HepG2 (cell line): ENCODE measurements around the gene C19orf18. TPM values are rescaled to one million over a fixed set of nuclear protein-coding genes. Genes with fewer than 3 reads are reported as not detected.
A peak's percentile ranks its signal among the peaks of the same experiment; 100 is the strongest.

Experiments used
- FOSL1 ChIP-seq: sonication (generic); formaldehyde crosslinking; IDR thresholded peaks from 2 replicates; pipeline ENCODE4 v1.9.0; 2021; ENCODE audit warnings: missing genetic modification reagents, borderline replicate concordance
- HIVEP1 ChIP-seq: sonication (generic); formaldehyde crosslinking; IDR thresholded peaks from 2 replicates; pipeline ENCODE4 v1.4.0; 2020; ENCODE audit warnings: mild to moderate bottlenecking, missing genetic modification reagents
- KLF6 ChIP-seq: IDR thresholded peaks from 2 replicates; pipeline ENCODE4 v1.8.0; 2016; ENCODE audit warnings: missing biosample characterization, missing genetic modification reagents
- MTF1 ChIP-seq: sonication (generic); formaldehyde crosslinking; IDR thresholded peaks from 2 replicates; pipeline ENCODE4 v1.5.0; 2020; ENCODE audit warnings: missing genetic modification reagents
- NKX3-1 ChIP-seq: sonication (generic); formaldehyde crosslinking; IDR thresholded peaks from 2 replicates; pipeline ENCODE4 v1.5.0; 2020; ENCODE audit warnings: missing genetic modification reagents
- PTBP1 ChIP-seq: fragments of 200-400 bp; formaldehyde crosslinking; IDR thresholded peaks from 2 replicates; pipeline ENCODE4 v1.6.1; 2018; ENCODE audit warnings: low read length, low read depth; ENCODE audit not compliant: poor library complexity, severe bottlenecking
- REXO4 ChIP-seq: sonication (generic); formaldehyde crosslinking; IDR thresholded peaks from 2 replicates; pipeline ENCODE4 v1.8.0; 2022; ENCODE audit warnings: missing genetic modification reagents, mild to moderate bottlenecking, borderline replicate concordance
- SYNCRIP ChIP-seq: fragments of 200-400 bp; formaldehyde crosslinking; IDR thresholded peaks from 2 replicates; pipeline ENCODE4 v1.6.1; 2018; ENCODE audit warnings: mild to moderate bottlenecking, low read depth, low read length; ENCODE audit not compliant: insufficient read depth
- ZNF567 ChIP-seq: sonication (generic); formaldehyde crosslinking; IDR thresholded peaks from 2 replicates; pipeline ENCODE4 v1.8.1; 2023; ENCODE audit warnings: mild to moderate bottlenecking, missing genetic modification reagents, borderline replicate concordance
- ZNF570 ChIP-seq: sonication (generic); formaldehyde crosslinking; IDR thresholded peaks from 2 replicates; pipeline ENCODE4 v1.4.0; 2020; ENCODE audit warnings: mild to moderate bottlenecking, missing genetic modification reagents, borderline replicate concordance
- ZNF572 ChIP-seq: sonication (generic); formaldehyde crosslinking; IDR thresholded peaks from 2 replicates; pipeline ENCODE4 v1.5.1; 2020; ENCODE audit warnings: mild to moderate bottlenecking, missing genetic modification reagents
- ZNF772 ChIP-seq: sonication (generic); formaldehyde crosslinking; IDR thresholded peaks from 2 replicates; pipeline ENCODE4 v1.5.0; 2020; ENCODE audit warnings: mild to moderate bottlenecking, missing genetic modification reagents
- ZNF780A ChIP-seq: sonication (generic); formaldehyde crosslinking; IDR thresholded peaks from 2 replicates; pipeline ENCODE4 v1.8.0; 2022; ENCODE audit warnings: mild to moderate bottlenecking, missing genetic modification reagents, moderate library complexity
- ZSCAN12 ChIP-seq: sonication (generic); formaldehyde crosslinking; IDR thresholded peaks from 2 replicates; pipeline ENCODE4 v1.9.0; 2021; ENCODE audit warnings: mild to moderate bottlenecking, missing genetic modification reagents
- polyA plus RNA-seq, 8 experiments: library from polyadenylated mRNA; depleted of rRNA in 3 of 8; stranded (reverse) in 7 of 8; unstranded in 1 of 8; fragments of >200 nt; fragmentation: Illumina TruSeq in 4 of 8; extraction: Trizol in 4 of 8; gene quantifications; 2 replicates each; pipeline versions ENCODE4 v1.2.1 to v1.2.3, GENCODE V29; 2011 to 2016; ENCODE audit warnings: low read depth in 4 of 8, missing spikeins in 1 of 8, mixed read lengths in 1 of 8; ENCODE audit not compliant: insufficient read depth in 1 of 8
- total RNA-seq, 5 experiments: library from RNA; depleted of rRNA; stranded (reverse); fragments of >200 nt; fragmentation: Illumina TruSeq; extraction: Trizol; gene quantifications; 2 replicates each; pipeline ENCODE4 v1.2.3, GENCODE V29; 2016; ENCODE audit warnings: low read depth in 1 of 5
- TF ChIP-seq, protein P1 (sequence below): sonication (generic); formaldehyde crosslinking; IDR thresholded peaks from 2 replicates; pipeline ENCODE4 v1.4.0; 2020; ENCODE audit warnings: mild to moderate bottlenecking, missing genetic modification reagents
- TF ChIP-seq, protein P2 (sequence below): sonication (generic); formaldehyde crosslinking; IDR thresholded peaks from 2 replicates; pipeline ENCODE4 v1.9.0; 2021; ENCODE audit warnings: missing genetic modification reagents, borderline replicate concordance
- TF ChIP-seq, protein P3 (sequence below): sonication (generic); formaldehyde crosslinking; IDR thresholded peaks from 2 replicates; pipeline ENCODE4 v1.4.0; 2020; ENCODE audit warnings: missing genetic modification reagents, mild to moderate bottlenecking, borderline replicate concordance

C19orf18 gene
- total and polyA plus RNA-seq, 2 of the 13 experiments (the other 11 are each of a cell fraction or from before 2014, with no cell fraction given): 0.38 to 0.55 TPM

DNA sequence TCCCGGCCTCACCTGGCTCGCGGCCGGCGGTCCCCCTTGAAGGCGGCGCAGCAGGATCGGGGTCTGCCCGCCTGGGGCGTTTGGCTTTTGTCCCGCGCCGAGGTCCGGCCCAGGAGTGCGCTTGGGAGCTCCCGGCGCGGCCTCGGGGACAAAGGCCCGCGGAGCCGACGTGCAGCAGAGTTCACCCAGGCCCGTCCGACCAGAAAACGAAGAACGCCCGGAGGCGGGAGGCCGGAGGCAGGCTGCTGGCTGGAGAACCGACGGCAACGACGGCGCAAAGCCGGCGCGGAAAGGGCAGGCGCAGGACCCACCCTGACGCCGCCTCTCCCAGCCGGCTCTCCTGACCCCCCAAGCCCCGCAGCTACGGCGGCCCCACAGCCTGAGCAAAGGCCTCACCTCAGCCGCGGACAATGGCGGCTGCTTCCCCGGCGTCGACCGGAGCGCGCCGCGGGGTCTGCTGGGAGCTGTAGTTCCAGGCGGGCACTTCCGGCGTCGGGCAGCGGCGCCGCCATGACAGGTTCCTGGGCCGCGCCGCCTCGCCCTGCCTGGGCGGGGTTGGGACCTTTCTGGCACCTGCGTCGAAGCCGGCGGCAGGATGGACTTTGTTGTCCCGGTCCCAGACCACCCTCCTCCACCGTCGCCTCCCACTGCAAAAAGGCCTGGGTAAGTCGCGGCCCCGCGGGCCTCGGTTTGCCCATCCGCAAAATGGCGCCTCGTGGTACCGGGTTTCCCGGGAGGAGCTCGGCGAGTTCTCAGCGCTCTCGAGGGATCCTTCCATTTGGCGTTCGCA, 28.2 kb upstream of the C19orf18 start, which contains the start of gene ZNF606 (continued):
- TF ChIP-seq, protein P1, sequence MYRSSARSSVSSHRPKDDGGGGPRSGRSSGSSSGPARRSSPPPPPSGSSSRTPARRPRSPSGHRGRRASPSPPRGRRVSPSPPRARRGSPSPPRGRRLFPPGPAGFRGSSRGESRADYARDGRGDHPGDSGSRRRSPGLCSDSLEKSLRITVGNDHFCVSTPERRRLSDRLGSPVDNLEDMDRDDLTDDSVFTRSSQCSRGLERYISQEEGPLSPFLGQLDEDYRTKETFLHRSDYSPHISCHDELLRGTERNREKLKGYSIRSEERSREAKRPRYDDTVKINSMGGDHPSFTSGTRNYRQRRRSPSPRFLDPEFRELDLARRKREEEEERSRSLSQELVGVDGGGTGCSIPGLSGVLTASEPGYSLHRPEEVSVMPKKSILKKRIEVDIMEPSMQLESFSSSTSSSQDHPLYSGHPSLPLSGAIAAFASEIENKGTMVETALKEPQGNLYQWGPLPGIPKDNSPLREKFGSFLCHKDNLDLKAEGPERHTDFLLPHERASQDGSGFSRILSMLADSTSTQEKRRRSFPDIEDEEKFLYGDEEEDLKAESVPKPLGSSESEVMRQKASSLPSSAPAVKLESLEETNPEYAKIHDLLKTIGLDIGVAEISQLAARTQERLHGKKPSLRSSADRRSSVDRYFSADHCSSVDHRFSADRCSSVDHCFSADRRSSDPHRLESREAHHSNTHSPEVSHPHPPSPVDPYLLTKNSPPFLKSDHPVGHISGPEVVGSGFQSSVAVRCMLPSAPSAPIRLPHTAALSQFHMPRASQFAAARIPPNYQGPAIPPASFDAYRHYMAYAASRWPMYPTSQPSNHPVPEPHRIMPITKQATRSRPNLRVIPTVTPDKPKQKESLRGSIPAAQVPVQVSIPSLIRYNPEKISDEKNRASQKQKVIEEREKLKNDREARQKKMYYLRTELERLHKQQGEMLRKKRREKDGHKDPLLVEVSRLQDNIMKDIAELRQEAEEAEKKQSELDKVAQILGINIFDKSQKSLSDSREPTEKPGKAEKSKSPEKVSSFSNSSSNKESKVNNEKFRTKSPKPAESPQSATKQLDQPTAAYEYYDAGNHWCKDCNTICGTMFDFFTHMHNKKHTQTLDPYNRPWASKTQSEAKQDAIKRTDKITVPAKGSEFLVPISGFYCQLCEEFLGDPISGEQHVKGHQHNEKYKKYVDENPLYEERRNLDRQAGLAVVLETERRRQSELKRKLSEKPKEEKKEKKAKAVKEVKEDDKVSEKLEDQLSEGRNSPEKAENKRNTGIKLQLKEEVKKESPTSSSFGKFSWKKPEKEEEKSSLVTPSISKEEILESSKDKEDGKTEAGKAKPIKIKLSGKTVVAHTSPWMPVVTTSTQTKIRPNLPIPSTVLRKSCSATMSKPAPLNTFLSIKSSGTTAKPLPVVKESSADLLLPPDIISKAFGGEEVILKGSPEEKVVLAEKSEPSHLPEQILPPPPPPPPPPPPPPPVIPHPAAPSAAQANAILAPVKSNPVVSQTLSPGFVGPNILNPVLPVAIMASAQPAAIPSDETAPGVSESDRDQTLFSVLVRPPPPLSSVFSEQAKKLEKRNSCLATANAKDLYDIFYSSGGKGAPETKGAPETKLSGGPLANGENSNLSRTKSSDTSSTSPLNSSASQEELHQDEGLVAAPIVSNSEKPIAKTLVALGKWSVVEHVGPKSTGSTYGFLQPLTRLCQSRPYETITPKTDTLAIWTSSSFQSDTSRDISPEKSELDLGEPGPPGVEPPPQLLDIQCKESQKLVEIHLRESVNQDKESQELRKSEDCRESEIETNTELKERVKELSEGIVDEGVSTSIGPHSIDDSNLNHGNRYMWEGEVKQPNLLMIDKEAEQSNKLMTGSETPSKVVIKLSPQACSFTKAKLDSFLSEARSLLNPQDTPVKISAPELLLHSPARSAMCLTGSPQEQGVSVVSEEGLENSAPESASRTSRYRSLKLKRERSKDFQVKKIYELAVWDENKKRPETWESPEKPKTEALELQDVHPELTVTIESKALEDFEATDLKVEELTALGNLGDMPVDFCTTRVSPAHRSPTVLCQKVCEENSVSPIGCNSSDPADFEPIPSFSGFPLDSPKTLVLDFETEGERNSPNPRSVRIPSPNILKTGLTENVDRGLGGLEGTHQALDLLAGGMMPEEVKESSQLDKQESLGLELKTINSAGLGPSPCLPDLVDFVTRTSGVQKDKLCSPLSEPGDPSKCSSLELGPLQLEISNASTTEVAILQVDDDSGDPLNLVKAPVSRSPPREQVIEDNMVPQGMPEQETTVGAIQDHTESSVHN (CRISPR knock-in tag): no peak
- TF ChIP-seq, protein P2, sequence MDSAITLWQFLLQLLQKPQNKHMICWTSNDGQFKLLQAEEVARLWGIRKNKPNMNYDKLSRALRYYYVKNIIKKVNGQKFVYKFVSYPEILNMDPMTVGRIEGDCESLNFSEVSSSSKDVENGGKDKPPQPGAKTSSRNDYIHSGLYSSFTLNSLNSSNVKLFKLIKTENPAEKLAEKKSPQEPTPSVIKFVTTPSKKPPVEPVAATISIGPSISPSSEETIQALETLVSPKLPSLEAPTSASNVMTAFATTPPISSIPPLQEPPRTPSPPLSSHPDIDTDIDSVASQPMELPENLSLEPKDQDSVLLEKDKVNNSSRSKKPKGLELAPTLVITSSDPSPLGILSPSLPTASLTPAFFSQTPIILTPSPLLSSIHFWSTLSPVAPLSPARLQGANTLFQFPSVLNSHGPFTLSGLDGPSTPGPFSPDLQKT (CRISPR knock-in tag): no peak; the same call in 1 of the 2 replicates
- TF ChIP-seq ZNF780A (CRISPR knock-in tag) (no peak), ZNF570 (CRISPR knock-in tag) (no peak), ZNF567 (CRISPR knock-in tag) (no peak), FOSL1 (CRISPR knock-in tag) (no peak), SYNCRIP (no peak), NKX3-1 (CRISPR knock-in tag) (peak; percentile 17; the same call in 1 of the 2 replicates), KLF6 (CRISPR knock-in tag) (peak; percentile 78; the same call in 1 of the 2 replicates), ZNF572 (CRISPR knock-in tag) (no peak), MTF1 (CRISPR knock-in tag) (no peak), ZSCAN12 (CRISPR knock-in tag) (peak; percentile 48; the same call in 1 of the 2 replicates), REXO4 (no peak), ZNF772 (peak; percentile 83; the same call in 1 of the 2 replicates), HIVEP1 (CRISPR knock-in tag) (no peak), PTBP1 (peak; percentile 10)
- TF ChIP-seq, protein P3, sequence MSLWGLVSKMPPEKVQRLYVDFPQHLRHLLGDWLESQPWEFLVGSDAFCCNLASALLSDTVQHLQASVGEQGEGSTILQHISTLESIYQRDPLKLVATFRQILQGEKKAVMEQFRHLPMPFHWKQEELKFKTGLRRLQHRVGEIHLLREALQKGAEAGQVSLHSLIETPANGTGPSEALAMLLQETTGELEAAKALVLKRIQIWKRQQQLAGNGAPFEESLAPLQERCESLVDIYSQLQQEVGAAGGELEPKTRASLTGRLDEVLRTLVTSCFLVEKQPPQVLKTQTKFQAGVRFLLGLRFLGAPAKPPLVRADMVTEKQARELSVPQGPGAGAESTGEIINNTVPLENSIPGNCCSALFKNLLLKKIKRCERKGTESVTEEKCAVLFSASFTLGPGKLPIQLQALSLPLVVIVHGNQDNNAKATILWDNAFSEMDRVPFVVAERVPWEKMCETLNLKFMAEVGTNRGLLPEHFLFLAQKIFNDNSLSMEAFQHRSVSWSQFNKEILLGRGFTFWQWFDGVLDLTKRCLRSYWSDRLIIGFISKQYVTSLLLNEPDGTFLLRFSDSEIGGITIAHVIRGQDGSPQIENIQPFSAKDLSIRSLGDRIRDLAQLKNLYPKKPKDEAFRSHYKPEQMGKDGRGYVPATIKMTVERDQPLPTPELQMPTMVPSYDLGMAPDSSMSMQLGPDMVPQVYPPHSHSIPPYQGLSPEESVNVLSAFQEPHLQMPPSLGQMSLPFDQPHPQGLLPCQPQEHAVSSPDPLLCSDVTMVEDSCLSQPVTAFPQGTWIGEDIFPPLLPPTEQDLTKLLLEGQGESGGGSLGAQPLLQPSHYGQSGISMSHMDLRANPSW (CRISPR knock-in tag): no peak; the same call in 1 of the 2 replicates
